Hematopoietic multipotent progenitor cell treated with erythropoietin and hydrocortisone succinate and interleukin-3 and kit ligand, for 15 days (in vitro differentiated cells): ENCODE data around the gene IQSEC1.

Source experiments
- DNase-seq: peaks from one replicate; pipeline ENCODE4 v3.0.0-alpha.2; 2015; ENCODE audit warnings: low spot score

Gene IQSEC1

GRCh38 chr3:12907296-12907695, 165.9 kb downstream of the IQSEC1 start:
- no peak for DNase-seq

- no peak for DNase-seq
Measured at GRCh38 chr3:12906916-12907290, 166.3 kb downstream of the IQSEC1 start.

GRCh38 chr3:12906141-12906915, 166.9 kb downstream of the IQSEC1 start:
- no peak for DNase-seq

- no peak for DNase-seq
Measured at GRCh38 chr3:12905316-12906071, 167.7 kb downstream of the IQSEC1 start.

GRCh38 chr3:12904951-12905315, 168.3 kb downstream of the IQSEC1 start:
- DNase-seq, result no peak

- DNase-seq, result no peak
Measured at GRCh38 chr3:12903881-12904280, 169.3 kb downstream of the IQSEC1 start.

- DNase-seq, result no peak
Measured at GRCh38 chr3:12903000-12903800, 170.0 kb downstream of the IQSEC1 start.

- DNase-seq, result no peak
Measured at GRCh38 chr3:12902181-12902999, 170.8 kb downstream of the IQSEC1 start.

- DNase-seq, result no peak
Measured at GRCh38 chr3:12901623-12902045, 171.6 kb downstream of the IQSEC1 start.

- DNase-seq, result no peak
Measured at GRCh38 chr3:12900885-12901411, 172.3 kb downstream of the IQSEC1 start.

GRCh38 chr3:12898965-12899755, 174.1 kb downstream of the IQSEC1 start:
- DNase-seq, result no peak

- DNase-seq, result no peak
Measured at GRCh38 chr3:12898290-12898964, 174.8 kb downstream of the IQSEC1 start.

GRCh38 chr3:12897381-12898289, 175.6 kb downstream of the IQSEC1 start:
- no peak for DNase-seq

- no peak for DNase-seq
Measured at GRCh38 chr3:12896063-12896985, 176.9 kb downstream of the IQSEC1 start.

- no peak for DNase-seq
Measured at GRCh38 chr3:12895391-12896062, 177.7 kb downstream of the IQSEC1 start.

- no peak for DNase-seq
Measured at GRCh38 chr3:12894629-12895028, 178.6 kb downstream of the IQSEC1 start.

GRCh38 chr3:12893852-12894251, 179.4 kb downstream of the IQSEC1 start:
- DNase-seq, result no peak
